ENCODE results near the gene PDK1. TPM values are rescaled to one million over a fixed set of nuclear protein-coding genes. Genes with fewer than 3 reads are reported as not detected.

PDK1 gene
- total RNA-seq, 1 experiment from 2014 or later = 11.7 TPM

- Histone ChIP-seq H3K4me3 (ENCODE audit: low read depth in 2 of 2, low read length in 2 of 2) (no peak overlapping the region), H3K4me1 (ENCODE audit: control insufficient read depth, insufficient read depth, low read length) (peaks cover 10% of the 10 kb centered on the region), H3K9me3 (ENCODE audit: control insufficient read depth, insufficient read depth, low read depth, low read length) (peaks cover under 1% of the 10 kb centered on the region; the same call in 1 of the 2 replicates), H3K27me3 (ENCODE audit: control insufficient read depth, insufficient read depth, low read length) (no peaks in the 10 kb centered on the region), H3K36me3 (ENCODE audit: control insufficient read depth, insufficient read depth, low read length) (no peaks in the 10 kb centered on the region), H3K27ac (ENCODE audit: low read length) (no peak overlapping the region)
- intact Hi-C loops (cut with micrococcal nuclease; ENCODE audit: unreplicated experiment) = no loop called here
- in situ Hi-C loops (cut with HindIII; ENCODE audit: low pct_unique_long_range_greater_than_20kb, low sequenced_read_pairs) = no loop called here
- no TSS peak for BruUV-seq (replicated peaks)
- DNase-seq (ENCODE audit: low read depth, low spot score) = no peak
- CTCF ChIA-PET = no interaction called here
- TF ChIP-seq POLR2AphosphoS5 (IDR thresholded peaks at IDR 0.05; ENCODE audit: low read depth, low read length) = no peak
- no peak for TF ChIP-seq SIN3A (IDR thresholded peaks at IDR 0.05; ENCODE audit: borderline replicate concordance, insufficient read depth, low read depth, low read length)
- no peak for TF ChIP-seq REST (IDR thresholded peaks at IDR 0.05; ENCODE audit: insufficient read depth in 1 of 2, low read depth in 2 of 2, low read length in 1 of 2)
- TF ChIP-seq TCF7L2 (IDR thresholded peaks at IDR 0.05; ENCODE audit: low read depth, low read length) = no peak
- TF ChIP-seq CTCF (IDR thresholded peaks at IDR 0.05) = no peak
- no peak for ATAC-seq
- POLR2A ChIA-PET = no interaction called here
Measured at GRCh38 chr2:172550419-172550818, 5.5 kb upstream of the PDK1 start.

GRCh38 chr2:172551271-172551670, 4.6 kb upstream of the PDK1 start:
- BruUV-seq (replicated peaks) = no TSS peak
- POLR2A ChIA-PET = no interaction called here

More at GRCh38 chr2:172551271-172551670, 4.6 kb upstream of the PDK1 start:
- DNase-seq (ENCODE audit: low read depth, low spot score) (no peak), ATAC-seq (no peak)
- Histone ChIP-seq H3K9me3 (ENCODE audit: control insufficient read depth, insufficient read depth, low read depth, low read length) (no peaks in the 10 kb centered on the region; the same call in 1 of the 2 replicates), H3K27me3 (ENCODE audit: control insufficient read depth, insufficient read depth, low read length) (no peaks in the 10 kb centered on the region), H3K27ac (ENCODE audit: low read length) (peak overlapping the region; percentile 34; the same call in 1 of the 2 replicates), H3K4me3 (ENCODE audit: low read depth in 2 of 2, low read length in 2 of 2) (no peak overlapping the region), H3K4me1 (ENCODE audit: control insufficient read depth, insufficient read depth, low read length) (peaks cover 10% of the 10 kb centered on the region), H3K36me3 (ENCODE audit: control insufficient read depth, insufficient read depth, low read length) (no peaks in the 10 kb centered on the region)
- TF ChIP-seq TCF7L2 (IDR thresholded peaks at IDR 0.05; ENCODE audit: low read depth, low read length) (no peak), CTCF (IDR thresholded peaks at IDR 0.05) (no peak), POLR2AphosphoS5 (IDR thresholded peaks at IDR 0.05; ENCODE audit: low read depth, low read length) (no peak), SIN3A (IDR thresholded peaks at IDR 0.05; ENCODE audit: borderline replicate concordance, insufficient read depth, low read depth, low read length) (no peak), REST (IDR thresholded peaks at IDR 0.05; ENCODE audit: insufficient read depth in 1 of 2, low read depth in 2 of 2, low read length in 1 of 2) (no peak)
- in situ Hi-C loops (cut with HindIII; ENCODE audit: low pct_unique_long_range_greater_than_20kb, low sequenced_read_pairs) (no loop called here), intact Hi-C loops (cut with micrococcal nuclease; ENCODE audit: unreplicated experiment) (no loop called here)
- CTCF ChIA-PET = no interaction called here
